Glutamatergic neuron (in vitro differentiated cells): ENCODE measurements around the gene EXOC4. TPM values are rescaled to one million over a fixed set of nuclear protein-coding genes. Genes with fewer than 3 reads are reported as not detected.

ENCODE experiments used
- DNase-seq: peaks from one replicate; pipeline ENCODE4 v3.0.0; 2022
- H3K27ac Mint-ChIP-seq: one replicate; pipeline ENCODE4 v1.8.0; 2020; ENCODE audit warnings: mild to moderate bottlenecking, mixed read lengths, inconsistent platforms; ENCODE audit not compliant: unreplicated experiment
- H3K27me3 Mint-ChIP-seq: one replicate; pipeline ENCODE4 v1.8.0; 2020; ENCODE audit warnings: mild to moderate bottlenecking, moderate library complexity, mixed read lengths, inconsistent platforms; ENCODE audit not compliant: unreplicated experiment
- H3K36me3 Mint-ChIP-seq: one replicate; pipeline ENCODE4 v1.8.0; 2020; ENCODE audit warnings: mild to moderate bottlenecking, mixed read lengths, inconsistent platforms; ENCODE audit not compliant: unreplicated experiment
- H3K4me1 Mint-ChIP-seq: one replicate; pipeline ENCODE4 v1.8.0; 2020; ENCODE audit warnings: mild to moderate bottlenecking, low read depth, mixed read lengths, inconsistent platforms; ENCODE audit not compliant: unreplicated experiment
- H3K4me3 Mint-ChIP-seq: one replicate; pipeline ENCODE4 v1.8.0; 2020; ENCODE audit warnings: mild to moderate bottlenecking, mixed read lengths, inconsistent platforms; ENCODE audit not compliant: unreplicated experiment
- H3K9me3 Mint-ChIP-seq: one replicate; pipeline ENCODE4 v1.8.0; 2020; ENCODE audit warnings: mild to moderate bottlenecking, moderate library complexity, mixed read lengths, inconsistent platforms; ENCODE audit not compliant: unreplicated experiment
- CTCF ChIP-seq: fragments of 200-600 bp; sonication (generic); IDR thresholded peaks from one replicate; pipeline ENCODE4 v1.5.0; 2021; ENCODE audit not compliant: partially characterized antibody, unreplicated experiment
- total RNA-seq: library from RNA; stranded (reverse); fragmentation: NEBNext Ultra II Directional; extraction: Animal tissue kit (Norgen Biotek cat#: 25700); gene quantifications from one replicate; pipeline ENCODE4 v1.2.1, GENCODE V29; 2021; ENCODE audit not compliant: unreplicated experiment

The EXOC4 gene
- total RNA-seq, 1 donor from 2014 or later, result 73.8 TPM

- Mint-ChIP-seq H3K27me3 (peaks cover 4% of the 10 kb centered on the region), H3K36me3 (no peaks in the 10 kb centered on the region), H3K4me1 (no peaks in the 10 kb centered on the region), H3K27ac (no peak overlapping the region), H3K9me3 (peaks cover 2% of the 10 kb centered on the region), H3K4me3 (no peak overlapping the region)
- DNase-seq, result no peak
- no peak for TF ChIP-seq CTCF
These were observed 176.0 kb downstream of the EXOC4 start for GRCh38 chr7:133428876-133429275.

- Mint-ChIP-seq H3K9me3 (peaks cover 2% of the 10 kb centered on the region), H3K4me1 (no peaks in the 10 kb centered on the region), H3K27ac (no peak overlapping the region), H3K4me3 (no peak overlapping the region), H3K36me3 (no peaks in the 10 kb centered on the region), H3K27me3 (peaks cover 3% of the 10 kb centered on the region)
- TF ChIP-seq CTCF, result no peak
- DNase-seq, result no peak
These were observed 176.5 kb downstream of the EXOC4 start for GRCh38 chr7:133429371-133429770.

GRCh38 chr7:133431134-133431724 is 178.4 kb downstream of the EXOC4 start:
- no peaks in the 10 kb centered on the region for H3K36me3 Mint-ChIP-seq
- H3K27me3 Mint-ChIP-seq, result no peaks in the 10 kb centered on the region
- no peak overlapping the region for H3K27ac Mint-ChIP-seq
- H3K9me3 Mint-ChIP-seq, result peaks cover 2% of the 10 kb centered on the region
- no peak for TF ChIP-seq CTCF
- DNase-seq, result no peak
- no peaks in the 10 kb centered on the region for H3K4me1 Mint-ChIP-seq
- no peak overlapping the region for H3K4me3 Mint-ChIP-seq

- H3K27me3 Mint-ChIP-seq, result no peaks in the 10 kb centered on the region
- H3K9me3 Mint-ChIP-seq, result no peaks in the 10 kb centered on the region
- no peaks in the 10 kb centered on the region for H3K36me3 Mint-ChIP-seq
- no peak overlapping the region for H3K27ac Mint-ChIP-seq
- no peak overlapping the region for H3K4me3 Mint-ChIP-seq
- no peak for DNase-seq
- H3K4me1 Mint-ChIP-seq, result no peaks in the 10 kb centered on the region
- TF ChIP-seq CTCF, result no peak
These were observed 180.4 kb downstream of the EXOC4 start for GRCh38 chr7:133433165-133433812.

GRCh38 chr7:133434246-133434865 is 181.5 kb downstream of the EXOC4 start:
- no peak for DNase-seq
- Mint-ChIP-seq H3K4me1 (no peaks in the 10 kb centered on the region), H3K27ac (no peak overlapping the region), H3K27me3 (no peaks in the 10 kb centered on the region), H3K4me3 (no peak overlapping the region), H3K36me3 (no peaks in the 10 kb centered on the region), H3K9me3 (no peaks in the 10 kb centered on the region)
- no peak for TF ChIP-seq CTCF
